GM12891 (cell line): Measurements from ENCODE around the gene SIRPB2.

Experiments
- DNase-seq: peaks from one replicate; pipeline ENCODE4 v3.0.0; 2011; ENCODE audit warnings: low spot score; ENCODE audit not compliant: insufficient read length
- FAIRE-seq: peaks from 2 replicates; lab custom pipeline; 2011; peaks lifted over from hg19 to GRCh38; lab: Jason Lieb, UNC
- PAX5 ChIP-seq: IDR thresholded peaks from 2 replicates; pipeline ENCODE4 v1.6.1; 2011; ENCODE audit warnings: low read length, moderate library complexity, mild to moderate bottlenecking; ENCODE audit not compliant: insufficient read depth, severe bottlenecking
- POLR2A ChIP-seq: IDR thresholded peaks from 2 replicates; pipeline ENCODE4 v1.6.1; 2011; ENCODE audit warnings: low read depth, low read length, control low read depth
- POLR2AphosphoS5 ChIP-seq: IDR thresholded peaks from 2 replicates; pipeline ENCODE4 v1.6.1; 2011; ENCODE audit warnings: low read depth, low read length, control low read depth
- POU2F2 ChIP-seq: IDR thresholded peaks from 2 replicates; pipeline ENCODE4 v1.6.1; 2011; ENCODE audit warnings: low read depth, mild to moderate bottlenecking, control low read depth, low read length, moderate library complexity
- SPI1 ChIP-seq: IDR thresholded peaks from 2 replicates; pipeline ENCODE4 v1.6.1; 2011; ENCODE audit warnings: low read depth, low read length, control low read depth
- TAF1 ChIP-seq: IDR thresholded peaks from 2 replicates; pipeline ENCODE4 v1.6.1; 2011; ENCODE audit warnings: low read depth, low read length, control low read depth

The SIRPB2 gene

GRCh38 chr20:1434571-1435336, 56.5 kb downstream of the SIRPB2 start:
- FAIRE-seq (peak; percentile 87), DNase-seq (no peak)
- TF ChIP-seq PAX5, result no peak
- peak; percentile 43; the same call in 1 of the 2 replicates for TF ChIP-seq SPI1
- TF ChIP-seq POU2F2, result peak; percentile 85
- TF ChIP-seq POLR2A, result no peak
- TF ChIP-seq POLR2AphosphoS5, result no peak
- TF ChIP-seq TAF1, result no peak

DNA sequence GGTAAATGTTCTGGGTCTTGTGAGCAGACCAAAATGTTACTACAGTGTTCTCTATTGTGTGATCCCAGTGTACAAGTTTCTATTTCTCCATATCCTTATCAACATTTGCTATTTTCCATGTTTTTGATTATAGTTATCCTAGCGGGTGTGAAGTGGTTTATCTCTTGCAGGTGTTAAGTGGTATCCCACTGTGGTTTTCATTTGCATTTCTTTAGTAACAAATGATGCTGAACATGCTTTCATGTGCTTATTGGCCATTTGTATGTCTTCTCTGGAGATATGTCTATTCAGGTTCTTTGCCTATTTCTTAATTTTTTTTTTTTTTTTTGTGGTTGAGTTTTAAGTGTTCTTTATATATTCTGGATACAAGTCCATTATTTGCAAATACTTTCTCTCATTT, 60.1 kb downstream of the SIRPB2 start:
- FAIRE-seq (no peak), DNase-seq (no peak)
- TF ChIP-seq POU2F2, result no peak

DNA sequence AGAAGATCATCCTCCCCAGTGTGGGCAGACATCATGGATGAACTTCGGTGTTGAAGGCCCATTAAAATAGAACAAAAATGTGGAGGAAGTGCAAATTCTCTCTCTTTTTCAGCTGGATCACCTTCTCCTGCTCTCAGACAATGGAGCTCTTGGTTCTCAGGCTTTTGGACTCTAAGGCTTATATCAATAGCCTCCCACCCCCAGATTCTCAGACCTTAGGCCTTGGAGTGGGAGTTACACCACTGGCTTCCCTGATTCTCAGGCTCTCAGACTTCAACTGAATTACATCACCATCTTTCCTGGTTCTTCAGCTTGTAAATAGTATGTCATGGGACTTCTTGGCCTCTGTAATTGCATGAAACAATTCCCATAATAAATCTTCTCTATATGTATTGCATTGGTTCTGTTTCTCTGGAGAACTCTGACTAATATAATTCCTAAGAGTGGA, 61.2 kb downstream of the SIRPB2 start:
- TF ChIP-seq POLR2AphosphoS5 (no peak), PAX5 (no peak), TAF1 (no peak), POU2F2 (no peak), POLR2A (no peak), SPI1 (no peak)
- DNase-seq (no peak), FAIRE-seq (no peak)

GRCh38 chr20:1429143-1429728, 62.0 kb downstream of the SIRPB2 start:
- FAIRE-seq (no peak), DNase-seq (no peak)
- TF ChIP-seq PAX5 (no peak), POU2F2 (no peak), POLR2A (no peak), SPI1 (no peak), POLR2AphosphoS5 (no peak), TAF1 (no peak)

GRCh38 chr20:1427457-1428054, 63.7 kb downstream of the SIRPB2 start:
- TF ChIP-seq POU2F2, result no peak
- TF ChIP-seq POLR2AphosphoS5, result no peak
- TF ChIP-seq TAF1, result no peak
- no peak for TF ChIP-seq POLR2A
- no peak for TF ChIP-seq SPI1
- no peak for TF ChIP-seq PAX5
- FAIRE-seq (no peak), DNase-seq (no peak)

DNA sequence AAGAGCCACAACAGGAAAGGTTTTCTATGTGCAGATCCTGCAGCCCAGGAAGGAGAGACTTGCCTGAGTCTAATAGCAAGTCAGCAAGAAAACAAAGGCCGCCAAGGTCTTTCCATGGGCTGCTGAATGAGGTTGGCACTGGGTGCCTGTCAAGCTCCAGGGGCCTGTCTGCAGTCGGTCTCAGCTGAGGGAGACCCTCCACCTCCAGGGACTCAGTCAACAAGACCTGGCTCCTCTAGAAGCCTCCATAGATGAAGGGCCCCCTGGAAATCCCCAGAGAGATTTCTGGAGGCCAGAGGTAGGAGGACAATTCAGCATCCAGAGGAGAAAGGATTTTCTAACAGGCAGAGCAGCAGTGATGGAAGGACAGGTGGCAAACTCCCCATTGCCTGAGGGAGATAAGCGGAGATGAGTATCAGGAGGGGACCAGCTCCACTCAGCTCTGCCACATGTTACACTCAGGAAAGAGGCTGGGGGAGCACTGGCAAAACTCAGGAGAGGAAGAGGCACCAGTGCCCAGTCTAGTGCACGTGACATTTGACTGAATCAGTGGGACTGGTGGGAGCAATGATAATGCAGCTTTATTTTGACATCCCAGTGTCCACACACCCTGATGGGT, 64.9 kb downstream of the SIRPB2 start:
- no peak for DNase-seq
- no peak for FAIRE-seq
- no peak for TF ChIP-seq SPI1
- TF ChIP-seq TAF1, result no peak
- no peak for TF ChIP-seq POLR2A
- no peak for TF ChIP-seq PAX5
- no peak for TF ChIP-seq POU2F2
- TF ChIP-seq POLR2AphosphoS5, result no peak
